A673 (cell line): Measurements from ENCODE around the gene AGAP2. TPM values are rescaled to one million over a fixed set of nuclear protein-coding genes. Genes with fewer than 3 reads are reported as not detected.

Source experiments
- BruUV-seq: library from RNA; stranded (reverse); fragments of 400-500 nt; replicated peaks from 2 replicates; lab custom pipeline; 2021; lab: Mats Ljungman, UMichigan
- CTCF ChIA-PET: fragments of 300-600 bp; sonication (Branson Sonifier 250); formaldehyde crosslinking; loops from one replicate; lab custom pipeline; 2022; ENCODE audit warnings: antibody characterized with exemption; lab: Charles Lee
- POLR2A ChIA-PET: fragments of 300-600 bp; sonication (Branson Sonifier 250); formaldehyde crosslinking; loops from one replicate; lab custom pipeline; 2022; ENCODE audit warnings: antibody characterized with exemption; ENCODE audit not compliant: low non-redundant PET; lab: Charles Lee
- DNase-seq: peaks from one replicate; pipeline ENCODE4 v3.0.0-alpha.2; 2015; ENCODE audit warnings: low spot score
- H3K27ac ChIP-seq: fragments of 200-600 bp; sonication (generic); 2 replicates; pipeline ENCODE4 v1.5.1; 2016; ENCODE audit warnings: mixed run types, low read depth, mild to moderate bottlenecking, mixed read lengths, antibody characterized with exemption, low read length; ENCODE audit not compliant: poor library complexity, severe bottlenecking
- H3K27me3 ChIP-seq: fragments of 200-600 bp; sonication (generic); replicated peaks from 2 replicates; pipeline ENCODE4 v1.6.1; 2017; ENCODE audit warnings: mixed run types, low read depth, mild to moderate bottlenecking, mixed read lengths, antibody characterized with exemption, low read length; ENCODE audit not compliant: insufficient read depth, poor library complexity
- H3K36me3 ChIP-seq: fragments of 200-600 bp; sonication (generic); 2 replicates; pipeline ENCODE4 v1.6.1; 2016; ENCODE audit warnings: mixed run types, mild to moderate bottlenecking, mixed read lengths, antibody characterized with exemption, low read length; ENCODE audit not compliant: insufficient read depth, poor library complexity, severe bottlenecking
- H3K4me1 ChIP-seq: fragments of 200-600 bp; sonication (generic); 2 replicates; pipeline ENCODE4 v1.6.1; 2017; ENCODE audit warnings: mixed run types, mild to moderate bottlenecking, mixed read lengths, antibody characterized with exemption, low read length; ENCODE audit not compliant: insufficient read depth, poor library complexity, severe bottlenecking
- H3K4me3 ChIP-seq: fragments of 200-600 bp; sonication (generic); 2 replicates; pipeline ENCODE4 v1.5.1; 2016; ENCODE audit warnings: low read depth, mixed run types, mild to moderate bottlenecking, mixed read lengths, low read length; ENCODE audit not compliant: poor library complexity, severe bottlenecking
- H3K9me3 ChIP-seq: fragments of 200-600 bp; sonication (generic); 2 replicates; pipeline ENCODE4 v1.6.1; 2016; ENCODE audit warnings: mixed run types, low read depth, mild to moderate bottlenecking, mixed read lengths, antibody characterized with exemption, low read length; ENCODE audit not compliant: poor library complexity, severe bottlenecking
- EZH2 ChIP-seq: fragments of 200-600 bp; sonication (generic); IDR thresholded peaks from 2 replicates; pipeline ENCODE4 v1.6.1; 2017; ENCODE audit warnings: borderline replicate concordance, low read depth, mild to moderate bottlenecking, mixed read lengths, antibody characterized with exemption, low read length; ENCODE audit not compliant: poor library complexity, severe bottlenecking
- intact Hi-C: fragments of 100-400 bp; cut with micrococcal nuclease; formaldehyde crosslinking; loops from one replicate; pipeline ENCODE4 v1.10.0; 2022; ENCODE audit not compliant: unreplicated experiment
- total RNA-seq: library from RNA; stranded (reverse); gene quantifications from 2 replicates; pipeline ENCODE4 v1.2.3, GENCODE V29; 2021
- TF ChIP-seq, protein P1 (sequence below): fragments of 300-800, 200-600 bp; sonication (generic); conservative IDR thresholded peaks from 2 replicates; pipeline ENCODE4 v1.5.1; 2017; ENCODE audit warnings: low read depth, mild to moderate bottlenecking, antibody characterized with exemption, low read length, moderate library complexity, mixed read lengths

Gene AGAP2
- total RNA-seq, 1 experiment from 2014 or later = 4.0 TPM

GRCh38 chr12:57756406-57757341 is 18.1 kb upstream of the AGAP2 start:
- Histone ChIP-seq H3K36me3 (peaks cover 6% of the 10 kb centered on the region), H3K27me3 (no peaks in the 10 kb centered on the region), H3K9me3 (no peaks in the 10 kb centered on the region), H3K27ac (no peak overlapping the region), H3K4me3 (peak overlapping the region; percentile 60), H3K4me1 (peaks cover 26% of the 10 kb centered on the region)
- POLR2A ChIA-PET = interaction anchor here (0.6 to 0.7 kb wide), 2 partner anchors 28 to 189 kb away, joined by 4 to 17 read pairs; no protein-coding TSS in a partner anchor
- no TSS peak for BruUV-seq
- no peak for DNase-seq
- intact Hi-C loops = no loop called here
- TF ChIP-seq, protein P1, sequence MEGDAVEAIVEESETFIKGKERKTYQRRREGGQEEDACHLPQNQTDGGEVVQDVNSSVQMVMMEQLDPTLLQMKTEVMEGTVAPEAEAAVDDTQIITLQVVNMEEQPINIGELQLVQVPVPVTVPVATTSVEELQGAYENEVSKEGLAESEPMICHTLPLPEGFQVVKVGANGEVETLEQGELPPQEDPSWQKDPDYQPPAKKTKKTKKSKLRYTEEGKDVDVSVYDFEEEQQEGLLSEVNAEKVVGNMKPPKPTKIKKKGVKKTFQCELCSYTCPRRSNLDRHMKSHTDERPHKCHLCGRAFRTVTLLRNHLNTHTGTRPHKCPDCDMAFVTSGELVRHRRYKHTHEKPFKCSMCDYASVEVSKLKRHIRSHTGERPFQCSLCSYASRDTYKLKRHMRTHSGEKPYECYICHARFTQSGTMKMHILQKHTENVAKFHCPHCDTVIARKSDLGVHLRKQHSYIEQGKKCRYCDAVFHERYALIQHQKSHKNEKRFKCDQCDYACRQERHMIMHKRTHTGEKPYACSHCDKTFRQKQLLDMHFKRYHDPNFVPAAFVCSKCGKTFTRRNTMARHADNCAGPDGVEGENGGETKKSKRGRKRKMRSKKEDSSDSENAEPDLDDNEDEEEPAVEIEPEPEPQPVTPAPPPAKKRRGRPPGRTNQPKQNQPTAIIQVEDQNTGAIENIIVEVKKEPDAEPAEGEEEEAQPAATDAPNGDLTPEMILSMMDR = peak; percentile 73
- TF ChIP-seq EZH2 = no peak
- CTCF ChIA-PET = interaction anchor here (0.6 to 1.9 kb wide), 3 partner anchors 9 to 15 kb away, joined by 3 to 10 read pairs (median 4); partner anchors contain the start of genes CYP27B1 and METTL1

- intact Hi-C loops = no loop called here
- peak overlapping the region; percentile 60 for H3K4me3 ChIP-seq
These were observed 17.2 kb upstream of the AGAP2 start for GRCh38 chr12:57755454-57756372.

GRCh38 chr12:57755194-57755453 is 16.6 kb upstream of the AGAP2 start:
- ChIA-PET POLR2A (no interaction called here), CTCF (no interaction called here)
- Histone ChIP-seq H3K27me3 (no peaks in the 10 kb centered on the region), H3K9me3 (no peaks in the 10 kb centered on the region), H3K4me1 (peaks cover 33% of the 10 kb centered on the region), H3K27ac (no peak overlapping the region), H3K4me3 (peak overlapping the region; percentile 60), H3K36me3 (peaks cover 16% of the 10 kb centered on the region)
- TF ChIP-seq EZH2 = no peak
- TF ChIP-seq, protein P1 = no peak
- no peak for DNase-seq
- intact Hi-C loops = no loop called here
- no TSS peak for BruUV-seq

More at GRCh38 chr12:57755454-57756372, 17.2 kb upstream of the AGAP2 start:
- POLR2A ChIA-PET = interaction anchor here (0.6 kb wide), 1 partner anchor 52 kb away, joined by 4 read pairs; no protein-coding TSS in a partner anchor
- no peak for DNase-seq
- no peaks in the 10 kb centered on the region for H3K27me3 ChIP-seq
- TF ChIP-seq EZH2 = no peak
- TF ChIP-seq, protein P1 = no peak
- no peak overlapping the region for H3K27ac ChIP-seq
- no peaks in the 10 kb centered on the region for H3K9me3 ChIP-seq
- CTCF ChIA-PET = interaction anchor here (1.1 to 1.9 kb wide), 2 partner anchors 10 to 12 kb away, joined by 3 to 10 read pairs; partner anchors contain the start of gene CYP27B1
- BruUV-seq = no TSS peak
- peaks cover 10% of the 10 kb centered on the region for H3K36me3 ChIP-seq
- peaks cover 31% of the 10 kb centered on the region for H3K4me1 ChIP-seq
